HEK293T (cell line): ENCODE data around the gene PFKFB2.

Experiments
- ARNT ChIP-seq: fragments of 450-650 bp; IDR thresholded peaks from 2 replicates; pipeline ENCODE4 v1.6.1; 2017; ENCODE audit warnings: mild to moderate bottlenecking
- BHLHE40 ChIP-seq: fragments of 450-650 bp; IDR thresholded peaks from 2 replicates; pipeline ENCODE4 v1.6.1; 2016; ENCODE audit warnings: mild to moderate bottlenecking, moderate library complexity, borderline replicate concordance
- CTBP1 ChIP-seq: fragments of 450-650 bp; IDR thresholded peaks from 2 replicates; pipeline ENCODE4 v1.6.1; 2016; ENCODE audit warnings: borderline replicate concordance
- ELF4 ChIP-seq: fragments of 450-650 bp; IDR thresholded peaks from 2 replicates; pipeline ENCODE4 v1.6.1; 2017; ENCODE audit warnings: antibody characterized with exemption
- FOXA1 ChIP-seq: fragments of 450-650 bp; IDR thresholded peaks from 2 replicates; pipeline ENCODE4 v1.6.1; 2016; ENCODE audit warnings: mild to moderate bottlenecking
- FOXK2 ChIP-seq: fragments of 450-650 bp; IDR thresholded peaks from 2 replicates; pipeline ENCODE4 v1.6.1; 2016; ENCODE audit warnings: mild to moderate bottlenecking
- FOXM1 ChIP-seq: fragments of 450-650 bp; IDR thresholded peaks from 2 replicates; pipeline ENCODE4 v1.6.1; 2017; ENCODE audit warnings: mild to moderate bottlenecking, borderline replicate concordance
- HDGF ChIP-seq: fragments of 450-650 bp; IDR thresholded peaks from 2 replicates; pipeline ENCODE4 v1.6.1; 2017; ENCODE audit warnings: antibody characterized with exemption, borderline replicate concordance
- NFRKB ChIP-seq: fragments of 450-650 bp; IDR thresholded peaks from 2 replicates; pipeline ENCODE4 v1.6.1; 2016; ENCODE audit warnings: mild to moderate bottlenecking, moderate library complexity
- PKNOX1 ChIP-seq: fragments of 450-650 bp; IDR thresholded peaks from 2 replicates; pipeline ENCODE4 v1.6.1; 2016
- SP1 ChIP-seq: fragments of 450-650 bp; IDR thresholded peaks from 2 replicates; pipeline ENCODE4 v1.6.1; 2017
- SUZ12 ChIP-seq: fragments of 450-650 bp; IDR thresholded peaks from 2 replicates; pipeline ENCODE4 v1.6.1; 2016; ENCODE audit warnings: mild to moderate bottlenecking
- TARDBP ChIP-seq: fragments of 450-650 bp; IDR thresholded peaks from 2 replicates; pipeline ENCODE4 v1.6.1; 2016
- ZNF384 ChIP-seq: fragments of 450-650 bp; IDR thresholded peaks from 2 replicates; pipeline ENCODE4 v1.6.1; 2016

- TF ChIP-seq CTBP1 (no peak), PKNOX1 (no peak), FOXA1 (no peak), ELF4 (no peak), HDGF (no peak), NFRKB (no peak), BHLHE40 (no peak), SP1 (no peak), TARDBP (no peak), SUZ12 (no peak), ARNT (no peak), FOXM1 (no peak), FOXK2 (no peak), ZNF384 (no peak)
These were observed 48.6 kb downstream of the PFKFB2 start for GRCh38 chr1:207101720-207102119.
